Testis (tissue), 2 donors: ENCODE measurements around the gene IRF2.

Experiments used
- POLR2A ChIP-seq: fragments of 450-650 bp; IDR thresholded peaks from one replicate; pipeline ENCODE4 v1.6.1; 2017; ENCODE audit warnings: antibody characterized with exemption, mild to moderate bottlenecking, moderate library complexity
- TF ChIP-seq, protein P1 (sequence below), 3 experiments: fragments of 450-650 bp in 2 of 3; fragments of 200-600 bp in 1 of 3; sonication (generic) in 1 of 3; IDR thresholded peaks; one replicate each; pipeline ENCODE4 v1.5.1; 2016 to 2019; ENCODE audit warnings: antibody characterized with exemption in 3 of 3, mild to moderate bottlenecking in 2 of 3, moderate library complexity in 1 of 3

DNA sequence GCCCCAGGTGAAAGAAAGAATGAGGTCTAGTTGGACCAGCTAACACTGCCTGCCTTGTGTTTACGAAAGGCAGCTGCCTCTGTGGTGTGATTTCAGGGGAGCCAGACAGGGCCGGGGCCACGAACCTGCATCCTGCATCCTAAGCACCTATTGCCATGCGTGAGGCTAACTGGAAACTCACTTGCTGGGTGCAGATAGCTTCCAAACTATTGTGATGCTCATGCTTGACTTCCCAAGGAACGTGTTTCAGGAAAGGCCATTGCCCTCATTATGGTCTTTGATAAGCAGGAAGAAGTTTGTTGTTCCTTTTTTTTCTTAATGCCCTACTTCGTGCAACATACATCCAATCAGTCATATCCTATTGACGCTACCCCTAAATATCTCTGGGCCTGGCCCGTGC lies 2.3 kb upstream of the IRF2 start:
- TF ChIP-seq, protein P1, sequence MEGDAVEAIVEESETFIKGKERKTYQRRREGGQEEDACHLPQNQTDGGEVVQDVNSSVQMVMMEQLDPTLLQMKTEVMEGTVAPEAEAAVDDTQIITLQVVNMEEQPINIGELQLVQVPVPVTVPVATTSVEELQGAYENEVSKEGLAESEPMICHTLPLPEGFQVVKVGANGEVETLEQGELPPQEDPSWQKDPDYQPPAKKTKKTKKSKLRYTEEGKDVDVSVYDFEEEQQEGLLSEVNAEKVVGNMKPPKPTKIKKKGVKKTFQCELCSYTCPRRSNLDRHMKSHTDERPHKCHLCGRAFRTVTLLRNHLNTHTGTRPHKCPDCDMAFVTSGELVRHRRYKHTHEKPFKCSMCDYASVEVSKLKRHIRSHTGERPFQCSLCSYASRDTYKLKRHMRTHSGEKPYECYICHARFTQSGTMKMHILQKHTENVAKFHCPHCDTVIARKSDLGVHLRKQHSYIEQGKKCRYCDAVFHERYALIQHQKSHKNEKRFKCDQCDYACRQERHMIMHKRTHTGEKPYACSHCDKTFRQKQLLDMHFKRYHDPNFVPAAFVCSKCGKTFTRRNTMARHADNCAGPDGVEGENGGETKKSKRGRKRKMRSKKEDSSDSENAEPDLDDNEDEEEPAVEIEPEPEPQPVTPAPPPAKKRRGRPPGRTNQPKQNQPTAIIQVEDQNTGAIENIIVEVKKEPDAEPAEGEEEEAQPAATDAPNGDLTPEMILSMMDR (IDR thresholded peaks at IDR 0.05), result no peak
- TF ChIP-seq POLR2A, result no peak
